ENCODE measurements around the gene RBM5.

- TF ChIP-seq ZBTB21 (tag by site-specific recombination; IDR thresholded peaks at IDR 0.05) (no peak), ZNF280D (tag by site-specific recombination; IDR thresholded peaks at IDR 0.05) (no peak), ZNF362 (tag by site-specific recombination; IDR thresholded peaks at IDR 0.05) (no peak), ZNF148 (tag by site-specific recombination; IDR thresholded peaks at IDR 0.05; ENCODE audit: borderline replicate concordance) (no peak), ZSCAN18 (tag by site-specific recombination; IDR thresholded peaks at IDR 0.05) (no peak), CTCF (tag by site-specific recombination; IDR thresholded peaks at IDR 0.05) (no peak), ZSCAN16 (tag by site-specific recombination; IDR thresholded peaks at IDR 0.05) (no peak), ZFP69B (tag by site-specific recombination; IDR thresholded peaks at IDR 0.05) (no peak), REST (tag by site-specific recombination; IDR thresholded peaks at IDR 0.05) (no peak), YY1 (tag by site-specific recombination; IDR thresholded peaks at IDR 0.05) (no peak)
Observed at GRCh38 chr3:50164984-50165909, 76.5 kb downstream of the RBM5 start.

Measured in HEK293 (cell line).